A549 (cell line): ENCODE measurements around the gene CD151. TPM values are rescaled to one million over a fixed set of nuclear protein-coding genes. Genes with fewer than 3 reads are reported as not detected.

Source experiments
- ATAC-seq, 2 experiments: fragments of 200-7000 bp in 1 of 2; fragments of >200 bp in 1 of 2; cut with Nextera tagmentation in 1 of 2; cut with Tn5 transposase in 1 of 2; 3 replicates each; pipeline versions ENCODE4 v1.8.0 to v1.9.1; 2018 to 2020; ENCODE audit warnings: mild to moderate bottlenecking in 1 of 2, moderate library complexity in 1 of 2
- CTCF ChIA-PET: fragments of 300-600 bp; sonication (Branson Sonifier 250); formaldehyde crosslinking; extraction: SDS; loops from one replicate; lab custom pipeline; 2021; ENCODE audit warnings: antibody characterized with exemption, inconsistent platforms; lab: Yijun Ruan, JAX
- POLR2A ChIA-PET: fragments of 350-600 bp; formaldehyde crosslinking; extraction: SDS; loops from one replicate; lab custom pipeline; 2021; ENCODE audit warnings: antibody characterized with exemption, inconsistent platforms; lab: Yijun Ruan, JAX
- DNase-seq, 2 experiments: peaks; one replicate each; pipeline versions ENCODE4 v3.0.0 to v3.0.0-alpha.2; 2011 to 2016; ENCODE audit warnings: low read depth in 1 of 2, low spot score in 1 of 2
- FAIRE-seq: peaks from 2 replicates; lab custom pipeline; 2011; peaks lifted over from hg19 to GRCh38; lab: Jason Lieb, UNC
- H3K27ac ChIP-seq, 2 experiments: fragments of >200 bp; sonication (Bioruptor Twin); formaldehyde crosslinking; 3 replicates each; pipeline ENCODE4 v1.5.1; 2016 to 2017
- H3K4me1 ChIP-seq: fragments of >200 bp; sonication (Bioruptor Twin); formaldehyde crosslinking; 3 replicates; pipeline ENCODE4 v1.6.1; 2016
- H3K4me2 ChIP-seq: fragments of >200 bp; sonication (Bioruptor Twin); formaldehyde crosslinking; 3 replicates; pipeline ENCODE4 v1.6.1; 2016
- H3K4me3 ChIP-seq: fragments of >200 bp; sonication (Bioruptor Twin); formaldehyde crosslinking; 3 replicates; pipeline ENCODE4 v1.5.1; 2016
- H3K9me3 ChIP-seq: fragments of >200 bp; sonication (Bioruptor Twin); formaldehyde crosslinking; 3 replicates; pipeline ENCODE4 v1.6.1; 2016
- CBX8 ChIP-seq: fragments of 200-600 bp; sonication (generic); IDR thresholded peaks from 2 replicates; pipeline ENCODE4 v1.6.1; 2016
- CEBPB ChIP-seq, 2 experiments: fragments of >200 bp in 1 of 2; sonication (Bioruptor Twin) in 1 of 2; formaldehyde crosslinking in 1 of 2; IDR thresholded peaks; 2 replicates each; pipeline ENCODE4 v1.6.1; 2012 to 2016
- EP300 ChIP-seq, 2 experiments: fragments of >200 bp; sonication (Bioruptor Twin); formaldehyde crosslinking; IDR thresholded peaks; 2 replicates in 1 of 2; 3 replicates in 1 of 2; pipeline ENCODE4 v1.6.1; 2016 to 2017
- ESRRA ChIP-seq: fragments of 150-350 bp; IDR thresholded peaks from 2 replicates; pipeline ENCODE4 v1.6.1; 2014; ENCODE audit warnings: mild to moderate bottlenecking, low read length, borderline replicate concordance
- FOXS1 ChIP-seq: fragments of 250-450 bp; sonication (Bioruptor Pico); IDR thresholded peaks from 2 replicates; pipeline ENCODE4 v1.5.0; 2020; ENCODE audit warnings: mild to moderate bottlenecking, moderate library complexity
- GATA3 ChIP-seq: IDR thresholded peaks from 2 replicates; pipeline ENCODE4 v1.6.1; 2012; ENCODE audit warnings: borderline replicate concordance
- HOXB5 ChIP-seq: fragments of 250-450 bp; sonication (Bioruptor Pico); IDR thresholded peaks from 2 replicates; pipeline ENCODE4 v1.5.0; 2020; ENCODE audit warnings: mild to moderate bottlenecking, moderate library complexity
- JUN ChIP-seq, 2 experiments: fragments of >200 bp; sonication (Bioruptor Twin); formaldehyde crosslinking; IDR thresholded peaks; 2 replicates in 1 of 2; 3 replicates in 1 of 2; pipeline ENCODE4 v1.6.1; 2016 to 2017
- KDM1A ChIP-seq: fragments of 200-600 bp; sonication (generic); IDR thresholded peaks from 2 replicates; pipeline ENCODE4 v1.6.1; 2016; ENCODE audit warnings: low read depth, mild to moderate bottlenecking
- KDM5A ChIP-seq: fragments of 200-600 bp; sonication (generic); IDR thresholded peaks from 2 replicates; pipeline ENCODE4 v1.6.1; 2016; ENCODE audit warnings: antibody characterized with exemption, mild to moderate bottlenecking
- MAFK ChIP-seq: fragments of 450-650 bp; IDR thresholded peaks from 2 replicates; pipeline ENCODE4 v1.6.1; 2014; ENCODE audit not compliant: partially characterized antibody
- MYC ChIP-seq: IDR thresholded peaks from 2 replicates; pipeline ENCODE4 v1.6.1; 2012; ENCODE audit warnings: mild to moderate bottlenecking, inconsistent platforms, low read length, improper control_type of control experiment, borderline replicate concordance
- POLR2A ChIP-seq: IDR thresholded peaks from 2 replicates; pipeline ENCODE4 v1.6.1; 2012; ENCODE audit warnings: mild to moderate bottlenecking, low read length
- SMC3 ChIP-seq: fragments of >200 bp; sonication (Bioruptor Twin); formaldehyde crosslinking; IDR thresholded peaks from 3 replicates; pipeline ENCODE4 v1.6.1; 2018; ENCODE audit warnings: inconsistent platforms
- TP53 ChIP-seq: fragments of 250-450 bp; sonication (Bioruptor Pico); IDR thresholded peaks from 2 replicates; pipeline ENCODE4 v1.5.0; 2021; ENCODE audit warnings: mild to moderate bottlenecking, moderate library complexity
- ZC3H11A ChIP-seq: fragments of 450-650 bp; IDR thresholded peaks from 2 replicates; pipeline ENCODE4 v1.6.1; 2014; ENCODE audit warnings: antibody characterized with exemption, mild to moderate bottlenecking
- ZNF302 ChIP-seq: fragments of 250-450 bp; sonication (Bioruptor Pico); IDR thresholded peaks from 2 replicates; pipeline ENCODE4 v1.9.0; 2021; ENCODE audit warnings: inconsistent platforms, mild to moderate bottlenecking, moderate library complexity
- ZSCAN20 ChIP-seq: fragments of 250-450 bp; sonication (Bioruptor Pico); IDR thresholded peaks from 2 replicates; pipeline ENCODE4 v1.8.0; 2022; ENCODE audit warnings: mild to moderate bottlenecking, moderate library complexity
- WGBS: methylation state at CpG from one replicate; pipeline ENCODE4 v1.1.6; 2017; ENCODE audit errors: missing lambda C conversion rate; 5-methylcytosine and 5-hydroxymethylcytosine counted together
- polyA plus RNA-seq, 4 experiments: library from polyadenylated mRNA; depleted of rRNA in 3 of 4; stranded (reverse); fragments of >200 nt; fragmentation: RNase III in 1 of 4; extraction: RNeasy Plus Mini Kit Qiagen cat#74134 plus additional on column Dnase treatment in 1 of 4; gene quantifications; 2 replicates in 3 of 4; 3 replicates in 1 of 4; pipeline ENCODE4 v1.2.3, GENCODE V29; 2011 to 2017
- TF ChIP-seq, protein P1 (sequence below): IDR thresholded peaks from 2 replicates; pipeline ENCODE4 v1.6.1; 2012
- TF ChIP-seq, protein P2 (sequence below): IDR thresholded peaks from 2 replicates; pipeline ENCODE4 v1.6.1; 2012; ENCODE audit warnings: low read depth, borderline replicate concordance
- TF ChIP-seq, protein P3 (sequence below): IDR thresholded peaks from 2 replicates; pipeline ENCODE4 v1.6.1; 2012
- TF ChIP-seq, protein P4 (sequence below): fragments of >200 bp; sonication (Bioruptor Twin); formaldehyde crosslinking; IDR thresholded peaks from 3 replicates; pipeline ENCODE4 v1.6.1; 2016
- TF ChIP-seq, protein P5 (sequence below): fragments of >200 bp; sonication (Bioruptor Twin); formaldehyde crosslinking; IDR thresholded peaks from 3 replicates; pipeline ENCODE4 v1.5.1; 2016
- TF ChIP-seq, protein P6 (sequence below): fragments of 250-450 bp; sonication (Bioruptor Pico); IDR thresholded peaks from 2 replicates; pipeline ENCODE4 v1.5.0; 2020; ENCODE audit warnings: low read depth, mild to moderate bottlenecking, moderate library complexity

Gene CD151
- polyA plus RNA-seq, 2 of the 4 experiments (the other 2 are of a cell fraction): 409 to 701 TPM

DNA sequence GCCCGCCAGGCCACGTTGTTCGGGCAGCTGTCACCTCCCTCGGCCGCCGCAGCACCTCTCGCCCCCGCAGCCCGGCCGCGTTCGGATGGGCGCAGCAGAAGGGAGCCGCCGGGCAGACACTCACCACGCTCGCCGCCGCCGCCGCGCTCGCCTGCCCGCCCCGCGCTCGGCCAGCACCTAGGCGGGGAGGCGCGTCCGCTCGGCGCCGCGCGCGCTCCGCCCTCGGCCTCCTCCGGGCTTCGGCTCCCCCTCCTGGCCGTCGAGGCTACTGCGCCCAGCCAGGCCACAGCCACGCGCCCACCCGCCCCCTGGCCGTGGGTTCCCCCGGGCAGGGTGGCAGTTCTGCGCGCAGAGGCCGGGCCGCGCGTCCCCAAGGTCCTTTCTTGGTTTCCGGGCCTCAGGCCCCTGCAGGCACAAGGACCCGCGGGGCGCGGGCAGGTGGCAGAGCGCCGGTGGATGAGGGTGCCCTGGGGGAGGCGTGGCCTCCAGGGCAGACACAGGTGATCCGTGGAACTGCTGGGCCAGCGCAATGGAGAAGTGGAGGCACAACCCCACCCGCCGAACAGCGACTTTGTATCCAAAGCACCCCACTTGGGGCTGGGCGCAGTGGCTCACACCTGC lies 34.5 kb upstream of the CD151 start, which contains the start of gene SLC25A22:
Gene SLC25A22 (minus strand): TSS at position 189 of the 621 bp plus-strand sequence. CDS start 3,275 bp downstream, outside the sequence.
- DNase-seq: peak; percentile 79 to 87
- no peak for TF ChIP-seq KDM5A
- TF ChIP-seq, protein P1, sequence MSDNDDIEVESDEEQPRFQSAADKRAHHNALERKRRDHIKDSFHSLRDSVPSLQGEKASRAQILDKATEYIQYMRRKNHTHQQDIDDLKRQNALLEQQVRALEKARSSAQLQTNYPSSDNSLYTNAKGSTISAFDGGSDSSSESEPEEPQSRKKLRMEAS: peak; percentile 55
- peak; percentile 67; the same call in 1 of the 2 replicates for TF ChIP-seq MYC
- no peak for TF ChIP-seq MAFK
- TF ChIP-seq, protein P2, sequence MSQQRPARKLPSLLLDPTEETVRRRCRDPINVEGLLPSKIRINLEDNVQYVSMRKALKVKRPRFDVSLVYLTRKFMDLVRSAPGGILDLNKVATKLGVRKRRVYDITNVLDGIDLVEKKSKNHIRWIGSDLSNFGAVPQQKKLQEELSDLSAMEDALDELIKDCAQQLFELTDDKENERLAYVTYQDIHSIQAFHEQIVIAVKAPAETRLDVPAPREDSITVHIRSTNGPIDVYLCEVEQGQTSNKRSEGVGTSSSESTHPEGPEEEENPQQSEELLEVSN: peak; percentile 36; the same call in 1 of the 2 replicates
- TF ChIP-seq, protein P3, sequence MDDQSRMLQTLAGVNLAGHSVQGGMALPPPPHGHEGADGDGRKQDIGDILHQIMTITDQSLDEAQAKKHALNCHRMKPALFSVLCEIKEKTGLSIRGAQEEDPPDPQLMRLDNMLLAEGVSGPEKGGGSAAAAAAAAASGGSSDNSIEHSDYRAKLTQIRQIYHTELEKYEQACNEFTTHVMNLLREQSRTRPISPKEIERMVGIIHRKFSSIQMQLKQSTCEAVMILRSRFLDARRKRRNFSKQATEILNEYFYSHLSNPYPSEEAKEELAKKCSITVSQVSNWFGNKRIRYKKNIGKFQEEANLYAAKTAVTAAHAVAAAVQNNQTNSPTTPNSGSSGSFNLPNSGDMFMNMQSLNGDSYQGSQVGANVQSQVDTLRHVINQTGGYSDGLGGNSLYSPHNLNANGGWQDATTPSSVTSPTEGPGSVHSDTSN: 0 out of 2 replicates have a peak, but pooled peaks have one; percentile 24
- TF ChIP-seq HOXB5 (CRISPR knock-in tag): no peak
- TF ChIP-seq, protein P4, sequence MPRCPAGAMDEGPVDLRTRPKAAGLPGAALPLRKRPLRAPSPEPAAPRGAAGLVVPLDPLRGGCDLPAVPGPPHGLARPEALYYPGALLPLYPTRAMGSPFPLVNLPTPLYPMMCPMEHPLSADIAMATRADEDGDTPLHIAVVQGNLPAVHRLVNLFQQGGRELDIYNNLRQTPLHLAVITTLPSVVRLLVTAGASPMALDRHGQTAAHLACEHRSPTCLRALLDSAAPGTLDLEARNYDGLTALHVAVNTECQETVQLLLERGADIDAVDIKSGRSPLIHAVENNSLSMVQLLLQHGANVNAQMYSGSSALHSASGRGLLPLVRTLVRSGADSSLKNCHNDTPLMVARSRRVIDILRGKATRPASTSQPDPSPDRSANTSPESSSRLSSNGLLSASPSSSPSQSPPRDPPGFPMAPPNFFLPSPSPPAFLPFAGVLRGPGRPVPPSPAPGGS: peak; percentile 63; the same call in 2 of the 3 replicates
- TF ChIP-seq POLR2A: peak; percentile 67
- TF ChIP-seq JUN (IDR thresholded peaks at IDR 0.05): peak; percentile 50 to 88; a peak in 3 of 5 replicates
- TF ChIP-seq SMC3: peak; percentile 39; the same call in 2 of the 3 replicates
- no peak for TF ChIP-seq CEBPB (IDR thresholded peaks at IDR 0.05)
- TF ChIP-seq, protein P5, sequence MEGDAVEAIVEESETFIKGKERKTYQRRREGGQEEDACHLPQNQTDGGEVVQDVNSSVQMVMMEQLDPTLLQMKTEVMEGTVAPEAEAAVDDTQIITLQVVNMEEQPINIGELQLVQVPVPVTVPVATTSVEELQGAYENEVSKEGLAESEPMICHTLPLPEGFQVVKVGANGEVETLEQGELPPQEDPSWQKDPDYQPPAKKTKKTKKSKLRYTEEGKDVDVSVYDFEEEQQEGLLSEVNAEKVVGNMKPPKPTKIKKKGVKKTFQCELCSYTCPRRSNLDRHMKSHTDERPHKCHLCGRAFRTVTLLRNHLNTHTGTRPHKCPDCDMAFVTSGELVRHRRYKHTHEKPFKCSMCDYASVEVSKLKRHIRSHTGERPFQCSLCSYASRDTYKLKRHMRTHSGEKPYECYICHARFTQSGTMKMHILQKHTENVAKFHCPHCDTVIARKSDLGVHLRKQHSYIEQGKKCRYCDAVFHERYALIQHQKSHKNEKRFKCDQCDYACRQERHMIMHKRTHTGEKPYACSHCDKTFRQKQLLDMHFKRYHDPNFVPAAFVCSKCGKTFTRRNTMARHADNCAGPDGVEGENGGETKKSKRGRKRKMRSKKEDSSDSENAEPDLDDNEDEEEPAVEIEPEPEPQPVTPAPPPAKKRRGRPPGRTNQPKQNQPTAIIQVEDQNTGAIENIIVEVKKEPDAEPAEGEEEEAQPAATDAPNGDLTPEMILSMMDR: peak; percentile 84
- peak; percentile 35; the same call in 1 of the 2 replicates for TF ChIP-seq TP53
- H3K27ac ChIP-seq: peak within 1 kb of the TSS; percentile 76 to 99
- peaks cover 28% of the 10 kb centered on the region for H3K4me1 ChIP-seq
- no peaks in the 10 kb centered on the region for H3K9me3 ChIP-seq
- peak within 1 kb of the TSS; percentile 90 for H3K4me2 ChIP-seq
- WGBS: 0% methylated on average over 4 of the region's 69 CpGs
- ATAC-seq: peak; percentile 51 to 69
- ChIA-PET CTCF (interaction anchor here (0.9 to 2.1 kb wide), 6 partner anchors 8 to 23 kb away, joined by 4 to 13 read pairs (median 7); partner anchors contain the start of genes CEND1, GATD1 and RPLP2), POLR2A (interaction anchor here (0.7 kb wide), 1 partner anchor 97 kb away, joined by 3 read pairs; no protein-coding TSS in a partner anchor)
- FAIRE-seq: no peak
- peak within 1 kb of the TSS; percentile 66 for H3K4me3 ChIP-seq

DNA sequence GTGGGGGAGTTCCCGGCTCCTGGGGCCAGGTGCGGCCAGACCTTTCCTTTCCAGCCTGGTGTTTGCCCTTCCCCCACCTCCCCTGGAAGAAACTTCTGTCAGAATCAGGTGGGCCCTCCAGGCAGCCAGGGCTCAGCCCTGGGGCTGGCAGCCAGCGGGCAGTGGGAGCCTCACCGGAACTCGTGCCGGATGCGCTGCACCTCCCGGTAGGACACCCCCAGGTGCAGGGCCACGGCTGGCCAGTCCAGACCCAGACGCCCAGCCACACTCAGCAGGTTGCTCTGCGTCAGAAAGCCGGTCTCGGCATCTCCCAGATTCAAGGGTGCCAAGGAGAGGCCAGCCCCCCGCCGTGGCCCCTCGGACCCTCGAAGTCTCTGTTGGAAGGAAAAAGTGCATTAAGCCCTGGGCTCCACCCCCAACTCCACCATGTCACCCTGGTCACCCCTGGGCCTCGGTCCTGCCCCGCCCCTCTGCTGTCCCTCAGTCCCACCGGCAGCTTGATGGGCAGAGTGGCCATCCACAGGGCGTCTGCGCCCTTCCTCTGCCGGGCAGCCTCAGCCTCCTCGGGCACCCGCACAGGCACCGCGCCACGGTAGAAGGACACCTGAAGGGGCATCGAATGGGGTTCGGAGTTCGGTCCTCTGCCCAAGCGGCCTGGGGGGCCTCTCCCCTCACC lies 33.0 kb upstream of the CD151 start:
- ChIA-PET CTCF (interaction anchor here (0.9 to 1.9 kb wide), 5 partner anchors 9 to 53 kb away, joined by 3 to 10 read pairs (median 4); partner anchors contain the start of genes CEND1, GATD1, RPLP2 and TALDO1), POLR2A (no interaction called here)
- 93% methylated on average over 7 of the region's 32 CpGs for WGBS
- Histone ChIP-seq H3K27ac (no peak overlapping the region), H3K4me1 (peaks cover 37% of the 10 kb centered on the region), H3K9me3 (no peaks in the 10 kb centered on the region), H3K4me2 (no peak overlapping the region), H3K4me3 (no peak overlapping the region)
- DNase-seq: no peak
- no peak for FAIRE-seq
- ATAC-seq: no peak
- TF ChIP-seq POLR2A (no peak), ZSCAN20 (no peak)

DNA sequence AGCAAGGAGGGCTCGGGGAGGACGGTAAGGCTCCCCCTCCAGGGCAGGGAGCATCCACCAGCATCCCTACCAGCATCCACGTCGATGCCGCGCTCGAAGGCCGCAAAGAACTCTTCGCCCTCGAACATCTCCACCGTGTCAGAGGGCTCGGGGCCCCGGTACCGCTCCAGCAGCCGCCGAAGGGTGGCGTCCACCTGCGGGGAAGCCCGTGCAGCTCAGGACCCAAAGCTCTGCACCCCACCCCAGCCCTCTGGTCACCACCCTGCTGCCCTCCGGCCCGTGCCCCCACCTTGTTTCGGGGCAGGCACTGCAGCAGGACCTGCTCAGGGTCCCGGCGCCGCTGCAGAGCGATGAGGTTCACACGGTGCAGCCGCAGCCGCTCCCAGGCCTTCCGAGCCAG lies 32.3 kb upstream of the CD151 start:
- Histone ChIP-seq H3K4me3 (no peak overlapping the region), H3K4me2 (no peak overlapping the region), H3K9me3 (no peaks in the 10 kb centered on the region), H3K4me1 (peaks cover 30% of the 10 kb centered on the region), H3K27ac (no peak overlapping the region)
- TF ChIP-seq GATA3: no peak
- TF ChIP-seq KDM1A: no peak
- no peak for TF ChIP-seq ZNF302 (CRISPR knock-in tag)
- no peak for TF ChIP-seq ZC3H11A
- TF ChIP-seq, protein P6, sequence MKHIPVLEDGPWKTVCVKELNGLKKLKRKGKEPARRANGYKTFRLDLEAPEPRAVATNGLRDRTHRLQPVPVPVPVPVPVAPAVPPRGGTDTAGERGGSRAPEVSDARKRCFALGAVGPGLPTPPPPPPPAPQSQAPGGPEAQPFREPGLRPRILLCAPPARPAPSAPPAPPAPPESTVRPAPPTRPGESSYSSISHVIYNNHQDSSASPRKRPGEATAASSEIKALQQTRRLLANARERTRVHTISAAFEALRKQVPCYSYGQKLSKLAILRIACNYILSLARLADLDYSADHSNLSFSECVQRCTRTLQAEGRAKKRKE (CRISPR knock-in tag): no peak
- no peak for TF ChIP-seq ESRRA
- TF ChIP-seq FOXS1 (CRISPR knock-in tag): no peak
- TF ChIP-seq CBX8: no peak
- TF ChIP-seq SMC3: no peak
- no peak for TF ChIP-seq JUN (IDR thresholded peaks at IDR 0.05)
- no peak for TF ChIP-seq EP300 (IDR thresholded peaks at IDR 0.05)
- no peak for FAIRE-seq
- WGBS: 90% methylated on average over 29 of the region's 30 CpGs
- ATAC-seq: no peak
- DNase-seq: no peak
- ChIA-PET POLR2A (no interaction called here), CTCF (interaction anchor here (1.0 kb wide), 2 partner anchors 11 to 35 kb away, joined by 3 read pairs; partner anchors contain the start of gene CEND1)
